ENCODE results near the gene LIPA.

DNA sequence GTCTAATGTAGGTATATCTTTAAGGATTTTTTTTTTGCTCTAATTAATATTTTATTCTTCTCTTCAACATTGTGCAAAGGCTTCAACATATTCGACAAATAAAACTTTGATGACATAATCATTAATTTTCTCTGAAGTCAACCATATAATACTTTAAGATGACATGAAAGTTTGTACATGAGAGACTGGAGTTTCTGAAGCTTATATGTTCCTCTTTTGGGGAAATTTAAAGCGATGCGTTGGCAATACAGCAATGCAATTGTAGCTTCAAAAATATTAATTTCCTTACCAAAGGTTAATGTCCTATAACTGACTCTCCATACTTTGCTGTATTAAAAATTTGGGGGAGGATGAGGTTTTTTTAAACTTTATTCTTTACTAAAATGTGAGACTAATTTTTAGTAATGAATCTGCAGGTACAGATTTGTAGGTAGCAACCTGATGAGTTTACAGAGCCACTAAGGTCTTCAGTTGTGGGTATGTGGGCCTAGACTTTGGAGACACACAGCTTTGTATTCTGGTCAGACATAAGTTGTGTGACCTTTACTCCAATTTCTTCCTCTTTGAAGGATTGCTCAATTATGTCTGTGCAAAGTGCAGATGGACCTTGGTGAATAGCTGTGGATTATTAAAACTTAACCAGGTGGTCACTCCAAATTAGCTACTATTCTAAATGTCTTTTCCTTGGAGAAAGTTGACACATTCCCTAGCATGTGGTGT is 18.0 kb upstream of the LIPA start:
- TF ChIP-seq CTCF (IDR thresholded peaks at IDR 0.05; ENCODE audit: insufficient read depth, low read depth, low read length) (no peak), EZH2 (IDR thresholded peaks at IDR 0.05; ENCODE audit: insufficient read depth, low read length) (no peak)

All from astrocyte (in vitro differentiated cells and primary cell).